Measurements from ENCODE around the gene AHCTF1. TPM values are rescaled to one million over a fixed set of nuclear protein-coding genes. Genes with fewer than 3 reads are reported as not detected.
"Not testable (repeated sequence)": the region's sequence is repeated elsewhere in the genome, so short reads cannot be mapped to it uniquely, and the experiment has no call there.

The AHCTF1 gene
- total RNA-seq, 2 donors from 2014 or later: 23.7 to 23.8 TPM

DNA sequence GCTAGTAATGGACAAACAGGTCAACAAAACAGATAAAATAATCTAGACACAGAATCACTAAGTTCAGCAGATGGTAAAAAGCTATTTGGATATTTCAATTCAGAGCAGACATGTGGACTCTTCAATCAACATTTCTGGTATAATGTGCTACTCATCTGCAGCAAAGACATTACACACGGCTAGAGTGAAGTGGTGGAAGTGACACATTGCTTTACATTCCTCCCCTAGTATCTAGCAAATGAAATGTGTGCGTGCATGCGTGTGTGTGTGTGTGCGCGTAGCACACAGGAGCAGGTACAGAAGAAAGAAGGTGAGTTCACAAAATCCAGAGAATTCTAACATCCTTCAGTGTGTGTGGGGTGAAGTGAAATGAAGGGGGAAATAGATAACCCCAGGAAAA is 8.3 kb downstream of the AHCTF1 start:
- DNase-seq: no peak
- no peak for ATAC-seq
- intact Hi-C loops (cut with DNase I, micrococcal nuclease): no loop called here

DNA sequence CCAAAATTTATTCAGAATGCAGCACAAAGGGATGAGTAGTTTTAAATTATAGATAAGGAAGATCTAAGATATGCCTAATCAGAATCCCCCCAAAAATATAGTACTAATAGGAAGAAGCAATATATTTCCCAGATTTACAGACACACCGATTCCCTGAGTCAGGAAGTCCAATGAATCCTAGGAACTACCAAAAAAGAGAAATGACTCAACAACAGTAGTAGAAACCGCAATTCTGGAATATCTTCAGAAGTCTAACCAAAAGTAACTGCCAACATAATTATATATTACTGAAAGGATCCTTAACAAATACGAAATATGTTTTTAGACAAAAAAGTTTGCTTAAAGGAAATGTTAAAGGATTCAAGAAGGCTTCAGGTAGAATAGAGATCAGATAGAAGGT is 10.3 kb downstream of the AHCTF1 start:
- intact Hi-C loops (cut with DNase I, micrococcal nuclease): no loop called here
- ATAC-seq: no peak
- DNase-seq: no peak

DNA sequence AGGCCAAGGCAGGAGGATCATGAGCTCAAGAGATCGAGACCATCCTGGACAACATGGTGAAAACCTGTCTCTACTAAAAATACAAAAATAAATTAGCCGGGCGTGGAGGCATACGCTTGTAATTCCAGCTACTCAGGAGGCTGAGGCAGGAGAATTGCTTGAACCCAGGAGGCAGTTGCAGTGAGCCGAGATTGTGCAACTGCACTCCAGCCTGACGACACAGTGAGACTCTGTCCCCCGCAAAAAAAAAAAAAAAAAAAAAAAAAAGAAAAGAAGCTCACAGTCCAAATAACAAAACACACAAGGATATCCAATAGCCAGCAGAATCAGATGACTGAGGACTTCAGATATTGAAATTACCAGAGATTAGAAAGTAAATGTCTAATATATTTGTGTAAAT is 11.8 kb downstream of the AHCTF1 start:
- no peak for DNase-seq
- ATAC-seq: no peak
- intact Hi-C loops (cut with DNase I, micrococcal nuclease): no loop called here

DNA sequence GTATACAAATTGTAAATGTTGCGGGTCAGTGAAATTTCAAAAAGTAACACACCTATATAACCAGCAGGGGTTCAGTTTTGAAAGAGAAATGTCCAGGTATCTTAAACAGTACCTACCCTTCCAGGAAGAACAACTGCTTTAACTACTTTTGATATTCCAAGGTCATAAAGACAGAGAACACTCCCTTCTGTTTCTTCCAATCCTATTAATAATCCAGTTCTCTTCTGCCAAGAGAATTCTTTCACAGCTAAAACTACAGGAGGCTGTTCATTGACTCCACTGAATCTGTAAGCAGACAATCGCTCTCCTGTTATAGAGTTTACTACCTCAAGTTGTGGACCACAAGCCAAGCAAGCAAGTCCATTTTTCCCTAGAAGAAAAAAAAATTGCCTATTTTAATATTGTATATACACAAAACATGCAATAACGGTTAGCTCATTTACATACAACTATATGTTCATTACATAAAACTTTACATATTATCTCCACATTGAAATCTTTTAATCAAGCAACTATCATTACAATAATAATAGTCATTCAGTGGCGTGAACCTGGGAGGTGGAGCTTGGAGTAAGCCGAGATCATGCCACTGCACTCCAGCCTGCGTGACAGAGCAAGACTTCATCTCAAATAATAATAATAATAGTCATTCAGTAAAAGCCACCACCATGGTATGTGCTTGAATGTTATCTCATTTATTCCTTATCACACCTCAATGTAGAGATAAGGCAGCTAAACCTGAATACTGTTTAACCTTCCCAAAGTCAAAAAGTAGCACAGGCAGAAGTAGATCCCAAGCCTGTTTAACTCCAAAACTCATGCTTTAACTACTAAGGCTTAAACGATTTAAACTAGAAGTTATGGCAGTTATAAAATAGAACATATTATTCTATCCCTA is 15.5 kb downstream of the AHCTF1 start:
- intact Hi-C loops (cut with DNase I, micrococcal nuclease); ATAC-seq; DNase-seq: not testable (repeated sequence)

DNA sequence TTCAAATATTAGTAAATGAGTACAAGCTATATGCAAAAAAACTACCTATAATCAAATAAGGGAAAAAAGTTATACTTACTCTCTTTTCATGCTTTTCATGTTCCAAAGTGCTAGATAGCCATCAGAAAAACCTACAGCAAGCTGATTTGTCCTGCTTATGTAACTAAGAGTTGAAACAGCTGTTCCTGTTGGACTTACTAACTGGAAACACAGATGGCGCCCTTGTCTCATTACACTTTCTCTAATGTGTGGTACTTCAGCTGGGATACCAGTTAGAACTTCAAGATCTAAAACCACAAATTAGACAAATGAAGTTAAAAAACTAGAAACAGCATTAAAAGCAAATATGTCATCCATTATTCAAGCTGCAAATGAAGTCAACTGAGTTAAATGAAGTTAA is 24.3 kb downstream of the AHCTF1 start:
- intact Hi-C loops (cut with DNase I, micrococcal nuclease): no loop called here
- DNase-seq: no peak
- peak; percentile 77 for ATAC-seq

DNA sequence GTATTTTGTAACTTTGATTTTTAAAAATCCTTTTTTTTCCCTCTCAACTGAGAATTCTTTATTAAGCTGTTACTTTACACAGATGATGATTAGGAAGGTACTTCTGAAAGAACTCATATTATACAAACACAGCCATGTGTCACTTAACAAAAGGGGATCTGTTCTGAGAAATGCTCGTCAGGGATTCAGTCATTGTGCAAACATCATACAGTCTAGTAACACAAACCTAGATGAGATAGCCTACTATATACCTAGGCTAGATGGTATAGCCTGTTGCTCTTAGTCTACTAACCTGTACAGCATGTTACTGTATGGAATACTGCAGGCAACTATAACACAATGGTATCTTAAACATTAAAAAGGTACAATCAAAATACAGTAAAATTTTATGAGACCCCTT is 24.9 kb downstream of the AHCTF1 start:
- ATAC-seq (peak; percentile 34), DNase-seq (no peak)
- intact Hi-C loops (cut with DNase I, micrococcal nuclease): no loop called here

DNA sequence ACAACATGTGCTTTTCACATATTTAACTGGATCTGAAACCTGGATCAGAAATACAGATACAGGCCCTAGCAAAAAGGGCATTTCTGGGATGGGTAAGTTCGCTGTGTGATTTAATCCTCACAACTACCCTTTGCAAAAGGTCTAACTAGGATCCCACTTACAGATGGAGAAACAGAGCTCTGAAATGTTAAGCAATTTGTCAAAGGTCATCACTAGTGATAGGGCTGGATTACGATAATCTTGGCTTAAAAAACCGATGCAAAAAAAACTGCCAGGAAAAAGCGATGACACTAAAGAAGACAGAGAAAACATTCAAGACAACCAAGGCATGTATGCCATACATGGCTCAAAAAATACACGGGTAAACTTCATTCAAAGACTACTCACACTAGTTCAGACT is 29.9 kb downstream of the AHCTF1 start:
- ATAC-seq: no peak
- intact Hi-C loops (cut with DNase I, micrococcal nuclease): no loop called here
- no peak for DNase-seq

DNA sequence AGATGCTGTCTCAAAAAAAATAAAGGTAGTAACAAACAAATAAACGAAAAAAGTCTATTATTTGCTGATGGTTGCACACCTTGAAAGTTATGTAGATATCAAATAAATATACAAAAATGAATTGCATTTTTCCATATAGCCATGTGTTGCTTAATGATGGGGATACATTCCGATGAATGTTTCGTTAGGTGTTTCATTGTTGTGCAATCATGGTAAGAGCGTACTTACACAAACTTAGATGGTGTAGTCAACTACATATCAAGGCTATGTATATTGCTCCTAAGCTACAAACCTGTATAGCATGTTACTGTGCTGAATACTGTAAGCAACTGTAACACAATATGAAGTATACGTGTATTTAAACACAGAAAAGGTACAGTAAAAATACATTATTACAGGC is 34.4 kb downstream of the AHCTF1 start:
- intact Hi-C loops (cut with DNase I, micrococcal nuclease): no loop called here
- ATAC-seq: no peak
- DNase-seq: no peak

DNA sequence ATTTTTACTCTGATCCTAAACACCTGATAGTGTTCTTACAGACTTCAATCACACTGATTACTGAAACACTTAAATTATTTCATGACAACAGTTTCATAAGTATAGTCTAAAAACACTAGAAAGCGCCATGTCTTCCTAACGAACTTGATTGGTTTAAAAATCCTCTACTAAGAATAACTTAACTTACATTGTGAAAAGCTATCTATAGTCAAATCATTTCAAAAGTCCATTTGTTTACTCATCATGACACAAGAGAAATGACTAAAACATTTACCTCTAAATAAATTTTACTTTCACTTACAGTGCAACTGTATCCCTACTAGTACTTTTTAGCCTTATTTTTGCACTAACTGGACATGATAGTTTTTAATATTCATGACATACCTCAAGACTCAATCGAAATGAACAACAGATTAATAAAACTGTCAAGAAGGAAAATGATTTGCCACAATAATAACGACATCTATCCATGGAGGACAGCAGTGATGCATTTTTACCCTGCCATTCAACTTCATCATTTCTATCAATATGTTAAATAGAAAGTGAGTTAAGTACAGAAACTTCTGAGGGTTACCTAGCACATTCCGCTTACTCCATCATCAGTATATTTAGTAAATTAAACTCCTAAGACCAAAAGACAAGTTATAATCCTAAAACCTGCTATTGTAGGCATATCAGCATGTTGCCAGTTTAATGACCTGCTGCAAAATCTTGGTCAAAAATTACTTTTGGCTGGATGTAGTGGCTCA is 38.4 kb downstream of the AHCTF1 start:
- intact Hi-C loops (cut with DNase I, micrococcal nuclease): no loop called here
- no peak for DNase-seq
- no peak for ATAC-seq

DNA sequence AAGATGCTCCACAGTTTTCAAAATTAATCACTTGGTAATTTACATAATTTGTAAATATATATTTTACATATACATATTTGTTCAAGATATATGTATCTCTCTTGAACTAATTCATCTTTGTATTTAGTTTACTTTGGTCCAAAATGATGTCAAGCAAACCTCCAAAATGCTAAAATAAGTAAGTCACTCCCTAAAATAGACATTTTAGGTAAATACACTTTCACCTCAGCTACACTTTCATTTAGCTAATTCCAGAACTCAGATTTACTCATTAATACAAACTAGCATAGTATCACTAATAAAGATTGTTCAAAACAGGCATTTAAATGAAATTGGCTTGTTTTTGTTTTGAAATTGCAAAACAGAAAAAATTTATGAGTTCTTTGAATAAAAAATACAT is 40.6 kb downstream of the AHCTF1 start:
- DNase-seq: no peak
- ATAC-seq: no peak
- intact Hi-C loops (cut with DNase I, micrococcal nuclease): no loop called here

DNA sequence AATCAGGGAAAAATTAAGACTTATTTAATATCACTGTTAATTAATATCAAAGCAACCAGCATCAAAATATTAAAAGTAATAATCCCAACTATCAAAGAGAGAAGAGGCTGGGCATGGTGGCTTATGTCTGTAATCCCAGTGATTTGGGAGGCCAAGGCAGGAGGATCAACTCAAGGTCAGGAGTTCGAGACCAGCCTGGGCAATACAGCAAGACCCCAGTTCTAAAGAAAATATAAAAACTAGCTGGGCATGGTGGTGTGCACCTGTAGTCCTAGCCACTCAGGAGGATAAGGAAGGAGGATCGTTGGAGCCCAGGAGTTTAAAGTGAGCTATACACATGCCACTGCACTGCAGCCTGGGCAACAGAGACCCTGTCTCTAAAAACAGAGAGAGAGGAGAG is 43.2 kb downstream of the AHCTF1 start:
- ATAC-seq: no peak

DNA sequence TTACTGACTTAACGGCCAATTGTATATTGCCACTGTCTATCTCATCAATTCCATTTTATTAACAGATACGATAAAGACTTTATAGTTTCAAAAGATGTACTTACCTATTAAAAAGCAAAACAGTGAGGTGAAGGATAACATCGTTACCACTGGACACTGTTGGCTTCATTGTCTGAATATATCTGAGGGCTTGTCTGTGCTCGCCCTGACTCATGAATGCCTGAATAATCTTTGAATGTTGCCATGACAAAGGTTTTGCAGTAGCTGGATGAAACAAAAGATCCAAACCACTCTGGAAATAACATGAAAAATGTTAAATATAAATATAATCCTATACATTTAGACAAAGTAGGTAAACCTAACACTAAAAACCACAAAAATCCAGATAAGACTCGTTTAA is 46.4 kb downstream of the AHCTF1 start:
- intact Hi-C loops (cut with DNase I, micrococcal nuclease); DNase-seq; ATAC-seq: not testable (repeated sequence)

More for the DNA sequence above, 43.2 kb downstream of the AHCTF1 start:
- DNase-seq: no peak
- intact Hi-C loops (cut with DNase I, micrococcal nuclease): no loop called here

DNA sequence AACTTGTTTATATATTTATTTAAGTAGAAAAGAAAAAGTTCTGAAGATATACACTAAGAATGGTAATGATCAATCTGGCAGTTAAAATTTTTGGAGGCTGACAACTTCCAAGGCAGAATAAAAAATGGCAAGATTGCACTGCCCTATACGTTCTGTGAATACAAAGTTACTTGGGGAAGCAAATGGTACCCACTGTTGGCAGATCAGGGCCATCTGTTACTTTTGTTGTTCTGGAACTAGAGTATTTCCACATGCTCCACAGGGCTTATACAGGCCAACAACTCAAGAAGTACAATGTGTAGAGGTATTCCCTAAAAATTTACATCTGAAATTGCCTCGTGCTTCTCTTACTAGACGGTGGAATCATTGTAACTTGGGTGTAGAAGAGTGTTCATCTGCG is 53.2 kb downstream of the AHCTF1 start:
- intact Hi-C loops (cut with DNase I, micrococcal nuclease): no loop called here
- ATAC-seq (no peak), DNase-seq (no peak)

DNA sequence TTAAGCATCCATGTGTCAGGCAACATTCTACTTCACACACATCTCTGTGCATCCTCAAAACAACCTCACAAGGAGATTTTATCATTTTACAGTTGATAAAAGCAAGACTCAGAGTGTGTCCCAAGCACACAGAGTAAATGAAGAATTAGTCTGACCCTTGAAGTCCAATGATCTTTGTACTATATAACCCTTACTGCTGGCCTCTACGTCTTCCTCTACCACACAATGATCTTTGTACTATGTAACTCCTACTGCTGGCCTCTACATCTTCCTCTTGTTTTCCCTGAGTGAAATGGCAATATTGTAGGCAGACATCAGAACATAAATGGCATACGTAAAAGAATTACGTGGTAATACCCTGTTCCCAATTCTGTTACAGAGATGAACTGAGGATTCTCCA is 55.3 kb downstream of the AHCTF1 start:
- no peak for DNase-seq
- peak; percentile 77 for ATAC-seq
- intact Hi-C loops (cut with DNase I, micrococcal nuclease): no loop called here

DNA sequence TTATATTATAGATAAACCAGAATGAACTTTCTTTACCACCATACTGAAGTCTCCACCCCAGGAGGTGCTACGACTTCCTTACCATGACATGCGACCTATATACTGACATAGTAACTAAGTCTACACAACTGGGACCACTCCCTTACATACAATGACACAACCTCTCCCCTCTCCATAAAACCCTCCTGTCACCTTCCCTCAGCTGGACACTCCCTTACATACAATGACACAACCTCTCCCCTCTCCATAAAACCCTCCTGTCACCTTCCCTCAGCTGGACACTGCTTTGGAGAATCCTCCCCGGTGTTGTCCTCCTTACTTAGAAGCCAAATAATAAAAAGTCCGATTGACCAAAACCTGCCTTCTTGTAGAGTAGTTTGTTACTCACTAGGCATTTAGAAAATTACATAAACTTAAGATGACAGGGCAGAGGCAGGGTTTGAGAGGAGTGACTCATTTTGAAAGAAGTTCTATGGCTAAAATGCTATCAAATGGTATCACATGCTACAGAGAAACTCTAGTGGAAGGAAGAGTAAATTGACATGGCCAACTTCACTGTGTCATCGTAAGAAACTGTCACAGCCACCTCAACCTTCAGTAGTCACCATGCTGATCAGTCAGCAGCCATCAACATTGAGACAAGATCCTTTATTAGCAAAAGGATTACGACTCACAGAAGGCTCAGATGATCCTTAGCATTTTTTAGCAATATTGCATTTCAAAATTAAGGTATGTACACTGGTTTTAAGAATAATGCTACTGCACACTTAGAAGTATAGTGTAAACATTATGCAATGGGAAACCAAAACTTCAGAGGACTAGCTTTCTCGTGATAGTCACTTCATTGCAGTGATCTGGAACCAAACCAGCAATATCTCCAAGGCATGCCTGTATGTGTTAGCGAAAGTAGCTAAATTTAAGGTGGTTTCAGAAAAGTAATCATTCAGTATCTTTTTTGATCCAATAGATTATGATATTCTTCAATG is 56.4 kb downstream of the AHCTF1 start:
- ATAC-seq (peak; percentile 95), DNase-seq (no peak)
- intact Hi-C loops (cut with DNase I, micrococcal nuclease): no loop called here

DNA sequence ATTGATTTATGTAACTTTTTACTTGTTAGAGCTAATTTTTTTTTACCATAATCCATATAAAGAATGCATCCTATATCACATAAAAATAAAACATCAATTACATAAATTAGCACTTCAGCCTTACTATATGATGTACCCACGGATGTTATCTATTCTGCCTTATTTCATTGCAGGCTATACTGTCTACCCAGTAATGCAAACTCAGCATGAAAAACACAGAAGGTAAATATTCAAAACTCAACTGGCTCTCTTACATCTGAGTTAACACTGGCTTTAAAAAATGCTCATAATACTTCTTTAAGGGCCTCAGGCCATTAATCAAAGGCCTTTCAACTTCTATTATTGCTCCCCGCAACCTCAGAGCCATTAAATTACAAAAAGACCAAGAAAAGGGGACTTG is 65.8 kb downstream of the AHCTF1 start:
- DNase-seq: no peak
- ATAC-seq: no peak
- intact Hi-C loops (cut with DNase I, micrococcal nuclease): no loop called here

DNA sequence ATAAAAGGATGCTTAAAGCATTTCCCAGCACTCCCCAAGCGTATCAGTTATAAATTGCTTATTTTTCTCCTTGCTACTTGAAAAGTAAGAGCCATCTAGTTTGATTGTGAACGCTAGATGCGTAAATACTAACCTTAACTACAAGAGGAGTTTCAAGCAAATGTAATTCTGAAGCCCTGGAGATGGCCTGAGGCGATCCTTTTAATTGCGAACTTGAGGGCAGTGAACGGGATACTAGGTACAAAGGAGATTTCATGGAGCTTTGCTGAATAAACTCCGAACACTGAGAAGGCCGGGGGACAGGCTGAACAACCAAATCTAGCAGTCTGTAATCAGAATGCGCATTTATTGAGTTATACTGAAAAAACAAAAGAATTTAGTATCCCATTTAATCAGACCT is 68.0 kb downstream of the AHCTF1 start:
- intact Hi-C loops (cut with DNase I, micrococcal nuclease); DNase-seq; ATAC-seq: not testable (repeated sequence)

DNA sequence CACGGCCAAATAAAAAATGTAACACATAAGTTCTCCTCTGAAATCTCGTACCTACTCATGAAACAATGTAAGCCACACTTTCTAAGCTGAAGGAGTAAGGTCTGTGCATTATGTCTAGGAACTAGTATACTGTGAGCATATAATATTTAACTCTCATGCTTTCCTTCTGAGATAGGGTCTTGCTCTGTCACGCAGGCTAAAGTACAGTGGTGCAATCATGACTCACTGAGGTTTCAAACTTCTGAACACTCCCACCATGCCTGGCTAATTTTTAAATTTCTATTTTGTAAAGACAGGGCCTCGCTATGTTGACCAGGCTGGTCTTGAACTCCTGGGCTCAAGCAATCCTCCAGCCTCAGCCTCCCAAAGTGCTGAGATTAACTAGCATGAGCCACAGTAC is 71.3 kb downstream of the AHCTF1 start:
- ATAC-seq: no peak
- intact Hi-C loops (cut with DNase I, micrococcal nuclease): no loop called here
- no peak for DNase-seq

DNA sequence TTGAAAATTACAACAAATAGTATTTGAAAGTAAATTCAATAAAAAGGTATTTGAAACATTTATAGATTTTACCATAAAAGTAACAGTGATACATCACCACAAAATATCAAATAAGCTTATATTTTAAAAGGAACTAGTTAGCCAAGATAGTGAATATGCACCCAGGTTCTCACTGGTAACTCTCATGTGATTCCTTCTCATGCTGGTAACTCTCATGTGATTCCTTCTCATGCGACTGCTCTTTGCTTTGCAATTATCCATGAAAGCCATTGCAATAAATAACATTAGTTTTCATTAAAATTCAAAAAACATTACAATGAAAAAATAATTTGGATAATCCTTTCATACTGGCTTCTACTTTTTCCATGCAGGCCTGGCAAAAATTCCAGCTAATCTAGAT is 75.4 kb downstream of the AHCTF1 start:
- no peak for DNase-seq
- intact Hi-C loops (cut with DNase I, micrococcal nuclease): no loop called here

More for the DNA sequence above, 75.4 kb downstream of the AHCTF1 start:
- ATAC-seq: no peak

All from left colon (tissue), 2 donors.